Stimulated activated CD4-positive, alpha-beta T cell treated with anti-CD3 and anti-CD28 coated beads, Interleukin-2, amount 100 ng/mL, for 48 hours (primary cell): ENCODE results near the gene TMEM229B.

ENCODE experiments used
- DNase-seq, 2 donors: peaks; one replicate each; pipeline ENCODE4 v3.0.0-alpha.2; 2020

Gene TMEM229B

DNA sequence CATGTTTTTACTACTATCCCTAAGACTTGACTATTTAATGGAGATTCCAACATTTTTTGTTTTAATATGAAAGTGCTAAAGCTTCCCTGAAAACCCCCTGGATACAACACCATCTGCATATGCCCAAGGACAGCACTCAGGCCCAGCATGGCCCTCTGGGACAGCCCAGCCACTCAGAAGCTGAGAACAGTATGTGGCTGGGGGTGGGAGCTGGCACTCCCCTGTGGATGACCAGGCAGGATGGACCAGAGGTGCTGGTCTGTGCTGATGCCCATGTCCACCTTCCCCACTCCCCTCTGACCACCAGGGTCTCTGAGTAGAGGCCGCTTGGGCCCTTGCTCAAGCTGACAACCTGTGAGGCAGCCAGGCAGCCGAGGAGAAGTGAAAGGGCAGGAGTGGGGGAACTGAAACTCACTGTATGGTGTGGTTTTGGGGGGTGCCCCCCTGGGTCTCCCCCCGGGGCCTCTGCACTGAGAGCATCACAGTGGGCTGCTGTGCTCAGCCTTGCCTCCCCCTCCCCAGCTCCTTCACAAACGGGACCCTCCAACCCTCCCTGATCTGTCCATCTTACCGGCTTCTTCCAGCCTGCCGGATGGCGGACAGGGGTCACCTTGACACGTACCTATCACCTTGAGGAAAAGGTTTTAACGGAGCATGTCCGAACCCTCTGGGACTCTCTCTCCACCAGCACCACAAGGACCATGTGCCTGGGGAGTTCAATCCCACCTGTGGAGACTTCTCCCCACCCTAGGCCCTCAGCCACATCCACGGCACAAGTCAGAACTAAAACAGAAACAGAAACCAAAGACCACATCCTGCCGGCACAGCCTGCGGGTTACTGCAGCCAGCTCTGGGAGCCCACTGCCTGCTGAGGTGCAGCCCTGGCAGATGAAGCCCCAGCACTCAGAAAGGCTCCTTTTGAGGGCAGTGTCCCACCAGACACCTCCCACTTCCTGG, at the start of gene TMEM229B:
TMEM229B (minus strand) TSS at position 785 of the 957 bp plus-strand sequence. CDS start 14,798 bp downstream, outside the sequence.
- peak; percentile 56 to 61 for DNase-seq

DNA sequence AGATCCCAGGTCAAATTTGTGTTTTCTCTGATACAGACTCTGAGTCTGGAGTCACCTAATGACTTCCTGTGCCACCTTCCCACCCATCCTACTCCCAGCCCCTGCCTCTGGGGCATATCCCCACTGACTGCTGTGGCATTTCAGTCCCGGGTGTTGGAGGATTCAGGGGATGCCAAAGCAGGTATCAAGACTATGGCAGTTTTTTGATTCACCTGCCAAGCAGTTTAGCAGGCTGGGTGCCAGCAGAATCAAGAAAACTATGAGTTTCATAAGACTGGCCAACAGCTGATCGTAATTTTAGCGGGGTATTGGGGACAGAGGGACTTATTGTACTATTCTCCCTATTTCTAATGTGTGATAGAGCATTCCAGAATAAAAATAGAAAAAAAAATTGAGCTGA, 49.2 kb upstream of the TMEM229B start:
- DNase-seq: no peak

DNA sequence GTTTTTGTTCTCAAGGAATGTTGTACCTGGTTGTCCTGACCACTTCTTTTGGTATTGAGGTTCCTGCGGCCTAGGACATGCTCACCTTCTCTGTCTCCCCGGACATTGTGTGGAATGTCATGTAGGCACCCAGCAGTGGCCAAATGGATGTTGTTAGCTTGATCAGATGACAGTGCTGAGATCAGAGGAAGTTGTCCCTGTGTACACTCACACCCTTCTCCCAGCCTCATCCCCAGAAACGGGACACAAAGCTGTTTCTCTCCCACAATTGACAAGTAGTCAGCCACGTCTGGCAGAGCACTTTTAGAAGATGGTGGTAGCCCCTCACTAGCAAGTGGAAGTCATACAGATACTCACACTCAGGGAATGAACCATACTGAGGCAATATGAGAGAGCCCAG, 47.6 kb upstream of the TMEM229B start:
- DNase-seq: no peak

DNA sequence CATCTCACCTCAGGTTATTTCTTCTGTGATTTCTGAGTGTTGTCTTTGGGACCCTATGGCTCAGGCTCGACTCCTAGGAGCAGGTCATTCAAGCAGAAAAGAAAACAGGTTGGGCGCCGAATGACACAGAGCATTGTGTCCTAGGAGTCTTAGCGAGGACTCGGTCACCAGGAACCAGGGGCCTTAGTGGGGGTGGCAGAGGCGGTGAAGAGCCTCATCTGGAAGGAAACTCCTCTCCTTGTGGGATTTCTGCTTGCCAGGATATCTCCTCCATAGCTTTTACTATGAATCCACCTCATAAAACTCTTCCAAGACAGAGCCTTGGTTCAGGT, 45.2 kb upstream of the TMEM229B start:
- no peak for DNase-seq

DNA sequence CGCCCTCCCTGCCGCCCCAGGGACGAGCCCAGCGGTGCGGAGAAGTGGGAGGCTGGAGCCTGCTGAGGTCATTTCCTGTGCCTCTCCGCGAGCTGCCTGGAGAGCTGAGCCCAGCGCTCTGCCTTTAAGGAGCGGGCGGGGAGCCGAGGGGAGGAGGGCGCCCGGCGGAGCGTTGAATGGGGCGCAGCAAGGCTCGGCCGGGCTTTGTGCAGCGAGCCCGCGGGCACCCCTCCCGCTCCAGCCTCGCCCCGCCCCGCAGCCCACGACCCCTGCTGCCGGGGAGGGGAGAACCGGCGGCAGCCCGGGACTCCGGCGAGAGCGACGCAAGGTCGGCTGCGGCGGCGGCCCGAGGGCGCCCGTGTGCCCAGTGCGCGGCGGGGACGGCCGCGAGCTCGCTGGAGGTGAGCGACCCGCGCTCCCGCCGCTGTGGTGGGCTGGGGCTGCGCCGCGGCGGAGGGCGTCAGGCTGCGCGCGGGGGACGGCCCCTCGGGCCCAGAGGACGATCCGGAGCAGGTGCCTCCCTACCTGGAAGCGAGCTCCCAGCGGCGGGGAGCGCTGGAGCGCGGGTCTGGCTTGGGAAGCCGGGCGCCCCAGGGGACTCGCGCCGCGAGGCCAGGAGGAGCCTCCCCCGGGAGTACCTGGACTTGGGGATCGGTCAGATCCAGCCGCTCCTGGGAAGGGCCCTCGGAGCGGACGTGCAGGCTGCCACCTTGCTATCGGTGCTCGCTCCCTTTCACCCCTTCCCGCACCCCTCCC, 44.7 kb upstream of the TMEM229B start, which contains the start of gene PLEKHH1:
PLEKHH1 (plus strand) TSS at position 293 of the 756 bp plus-strand sequence. CDS start 8,578 bp downstream, outside the sequence.
- peak; percentile 58 to 60 for DNase-seq

DNA sequence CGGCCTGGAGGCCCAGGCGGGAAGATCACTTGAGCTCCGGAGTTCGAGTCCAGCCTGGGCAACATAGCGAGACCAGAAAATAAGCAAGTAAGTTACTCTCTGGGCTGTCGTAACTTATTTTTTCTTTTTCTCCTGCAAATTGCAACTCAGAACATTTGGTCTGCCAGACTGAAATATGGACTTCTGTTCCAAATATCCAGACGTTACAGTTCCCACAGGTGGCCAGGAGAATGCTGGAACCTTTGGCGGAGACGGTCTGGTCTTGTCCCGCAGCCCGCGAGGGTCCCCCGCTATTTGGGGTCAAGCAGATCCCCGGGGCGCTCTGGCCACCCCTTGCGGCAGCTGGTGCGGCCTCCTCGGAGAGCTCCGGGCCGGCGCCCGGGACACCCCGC, 44.1 kb upstream of the TMEM229B start:
- DNase-seq: no peak

DNA sequence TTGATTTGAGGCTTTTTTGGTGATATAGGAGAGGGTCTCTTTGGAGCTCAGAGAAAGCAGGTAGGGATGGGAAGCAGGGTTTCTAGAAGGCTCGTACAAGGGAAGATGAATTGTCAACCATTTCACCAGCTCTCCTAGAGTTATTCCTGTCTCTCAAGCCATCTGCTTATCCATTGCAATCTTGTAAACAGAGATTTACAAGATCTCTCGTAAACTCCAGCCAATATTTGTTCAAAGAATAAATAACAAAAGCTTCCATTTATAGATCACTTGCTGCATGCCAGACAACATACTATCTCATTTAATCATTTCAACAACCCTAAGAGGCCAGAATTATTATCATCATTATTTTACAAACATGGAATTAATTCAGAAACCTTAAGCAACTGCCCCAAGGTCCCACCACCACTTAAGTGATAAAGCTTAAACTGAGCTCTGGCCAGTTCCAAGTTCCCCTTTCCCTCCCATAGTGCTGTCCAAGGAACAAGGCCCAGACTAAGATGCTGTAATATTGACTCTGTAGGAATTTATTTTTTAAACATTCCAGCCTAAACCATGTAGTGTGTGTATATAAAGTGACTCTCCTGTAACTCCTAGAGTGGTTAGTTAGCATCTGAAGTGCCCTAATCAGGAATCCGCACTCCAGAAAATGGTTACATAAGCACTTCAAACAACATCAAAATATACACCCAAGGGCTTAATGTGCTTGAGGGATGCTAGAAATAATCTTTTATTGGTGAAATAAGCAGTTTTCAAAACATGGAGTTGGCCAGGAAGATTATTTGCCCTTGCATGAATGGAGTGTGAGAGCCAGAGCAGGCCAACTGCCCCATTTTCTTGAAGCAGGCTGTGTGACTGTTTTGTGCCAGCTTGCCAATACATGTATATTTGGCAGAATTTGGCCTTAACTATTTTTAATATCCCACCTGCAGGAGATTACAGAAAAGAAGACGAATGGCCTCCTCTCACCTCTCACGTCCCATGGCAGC, 41.7 kb upstream of the TMEM229B start:
- DNase-seq: no peak

DNA sequence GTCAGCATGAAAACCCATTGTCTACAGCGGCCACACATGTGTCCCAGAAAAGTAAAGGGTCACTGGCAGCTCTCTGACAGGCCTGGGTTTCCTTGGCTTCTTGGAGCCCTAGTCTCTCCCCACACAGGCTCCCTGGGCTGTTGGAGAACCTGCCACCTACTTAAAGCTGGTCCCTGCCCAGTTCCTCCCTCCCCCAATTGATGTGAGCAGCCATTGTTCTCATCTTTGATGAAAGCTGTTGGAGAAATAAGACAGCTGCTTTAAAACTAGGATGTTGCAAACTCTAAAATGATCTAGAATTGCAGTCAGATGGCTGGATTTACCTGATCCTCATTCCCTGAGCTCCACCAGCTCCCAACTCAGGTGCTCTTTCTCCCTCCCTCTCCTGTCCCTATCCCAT, 39.8 kb upstream of the TMEM229B start:
- no peak for DNase-seq

DNA sequence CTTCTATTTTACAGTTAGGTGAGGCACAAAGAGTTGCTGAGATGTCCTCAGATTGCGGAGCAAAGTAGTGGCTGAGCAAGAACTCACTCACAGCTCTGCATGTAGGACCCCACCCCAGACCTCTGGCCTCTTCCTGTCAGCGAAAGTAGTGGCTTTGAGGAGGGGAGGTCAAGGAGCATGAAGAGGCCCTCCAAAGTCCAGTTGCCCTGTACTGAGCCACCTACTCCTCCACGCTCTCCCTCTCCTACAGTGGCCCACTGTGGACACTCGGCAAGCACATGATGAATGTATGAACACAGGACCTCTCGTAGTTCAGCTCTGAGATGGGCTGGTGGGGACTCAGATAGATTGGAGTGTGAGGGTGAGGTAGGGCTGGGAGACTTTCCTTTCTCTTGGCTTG, 39.2 kb upstream of the TMEM229B start:
- DNase-seq: no peak

DNA sequence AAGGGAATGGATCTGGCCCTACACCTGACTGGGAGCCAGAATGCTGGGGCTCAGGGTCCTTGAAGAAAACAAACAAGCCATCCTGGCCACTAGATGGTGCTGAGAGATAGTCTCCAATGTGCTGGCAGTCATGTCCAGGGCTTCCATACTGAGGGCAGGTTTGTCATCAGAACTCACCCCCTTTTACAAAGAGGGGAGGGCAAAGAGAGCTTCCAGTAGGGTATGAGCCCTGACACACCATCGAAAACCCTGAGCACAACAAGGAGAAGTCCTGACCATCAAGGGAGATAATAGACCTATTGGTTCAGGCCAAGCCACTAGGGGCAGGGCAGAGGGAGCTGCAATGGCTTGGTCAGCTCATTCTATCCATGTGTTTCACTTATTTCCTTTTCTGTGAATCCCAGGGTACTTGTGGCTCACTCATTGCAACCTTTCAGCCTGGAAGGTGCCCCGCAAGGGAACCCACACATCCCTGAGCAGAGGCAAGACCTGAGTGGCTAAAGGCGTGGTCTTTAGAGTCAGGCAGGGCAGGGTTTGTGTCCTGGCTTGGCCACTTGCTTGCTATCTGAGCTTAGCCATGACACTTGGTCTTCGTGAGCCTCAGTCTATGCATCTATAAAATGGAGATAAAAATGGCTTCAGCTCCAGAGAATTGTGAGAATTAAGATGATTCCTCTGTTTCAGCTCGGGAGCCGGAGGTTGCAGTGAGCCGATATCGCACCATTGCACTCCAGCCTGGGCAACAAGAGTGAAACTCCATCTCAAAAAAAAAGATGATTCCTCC, 38.3 kb upstream of the TMEM229B start:
- peak in 1 of 2 donors; percentile 26 for DNase-seq

DNA sequence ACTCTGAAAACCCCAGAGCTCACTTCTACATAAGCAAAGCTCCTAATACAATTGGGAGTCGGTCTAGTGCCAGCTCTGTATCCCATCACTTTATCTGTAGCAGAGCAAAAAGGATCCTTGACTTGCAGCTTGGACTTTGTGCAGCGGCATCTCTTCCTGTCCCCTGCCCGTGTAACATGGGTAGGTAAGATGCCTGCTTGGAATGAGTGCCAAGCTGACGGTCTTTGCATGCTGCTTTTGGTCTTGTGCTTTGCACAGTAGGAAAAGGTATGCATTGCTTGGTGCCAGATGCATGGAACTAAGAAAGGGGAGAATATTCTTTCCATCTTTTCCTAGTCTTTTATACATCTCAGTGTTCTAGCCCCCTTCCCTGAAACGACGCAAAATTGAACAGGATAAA, 37.7 kb upstream of the TMEM229B start:
- DNase-seq: no peak

DNA sequence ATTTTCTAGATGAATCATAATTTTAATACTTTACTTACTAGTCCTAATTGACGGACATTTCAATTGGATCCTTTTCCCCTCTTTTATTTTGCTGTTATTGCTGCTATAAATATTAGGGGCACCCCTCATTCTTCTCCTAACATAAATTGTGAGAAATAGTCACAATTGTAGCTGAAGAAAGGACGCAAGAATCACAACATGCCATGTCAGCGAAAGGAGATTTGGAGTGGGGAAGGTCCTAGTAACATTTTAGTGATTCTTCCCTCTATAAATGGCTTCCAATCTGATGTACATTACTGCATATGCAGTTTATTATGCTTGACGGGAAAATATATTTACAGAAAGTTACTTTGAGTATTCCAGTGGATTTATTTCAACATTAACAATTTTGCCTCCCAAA, 36.9 kb upstream of the TMEM229B start:
- DNase-seq: no peak

DNA sequence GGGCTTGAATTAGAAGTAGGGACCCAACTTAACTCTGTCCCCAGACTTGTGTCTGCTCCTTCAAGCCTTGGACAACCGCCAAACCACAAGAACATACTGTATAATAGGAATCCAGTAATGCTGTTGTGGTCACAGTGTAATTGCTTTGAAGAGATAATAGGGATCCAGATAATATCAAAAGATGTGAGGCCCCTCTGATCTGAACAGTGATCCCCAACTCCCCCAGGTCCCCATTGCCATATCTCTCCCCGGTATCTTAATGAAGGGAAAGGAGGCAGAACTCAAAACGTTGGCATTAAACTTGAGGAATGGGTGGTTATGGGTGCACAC, 36.1 kb upstream of the TMEM229B start:
- no peak for DNase-seq

DNA sequence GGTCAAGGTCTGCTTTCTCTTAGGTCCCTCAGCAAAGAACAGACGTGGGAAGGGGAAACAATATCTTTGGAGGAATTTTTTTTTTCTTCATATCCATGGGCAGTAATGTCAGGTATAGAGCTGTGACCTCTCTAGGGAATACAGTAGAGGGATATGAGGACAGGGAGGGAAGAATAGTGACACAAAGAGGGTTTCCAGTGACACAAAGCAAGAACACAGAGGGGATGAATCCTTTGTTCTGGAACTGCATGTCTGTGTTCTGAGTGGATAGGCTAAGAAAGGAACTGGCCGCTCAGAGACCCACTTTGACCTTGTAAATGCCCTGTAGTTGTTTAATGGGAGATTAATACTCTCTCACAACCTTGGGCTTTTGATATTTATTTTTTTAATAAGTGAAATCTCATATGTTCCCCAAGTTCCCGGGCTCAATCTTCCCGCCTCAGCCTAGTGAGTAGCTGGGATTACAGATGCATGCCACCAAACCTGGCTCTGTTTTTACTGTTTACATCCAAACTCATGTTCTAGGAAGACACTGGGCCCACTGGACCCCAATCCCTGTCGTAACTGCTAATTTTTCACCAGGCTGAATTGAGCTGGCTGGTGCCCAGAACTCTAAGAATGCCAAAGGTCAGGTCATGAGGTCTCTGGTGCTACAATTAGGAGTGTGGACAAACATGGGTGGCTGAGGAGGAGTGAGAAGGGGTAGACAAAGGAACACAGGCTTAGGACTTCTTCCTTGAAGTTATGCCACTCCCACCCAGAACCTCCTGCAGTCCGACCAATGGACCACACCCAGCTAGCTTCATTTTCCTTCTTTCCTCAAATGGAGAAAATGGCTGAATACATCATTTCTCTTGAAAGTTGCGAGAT, 35.5 kb upstream of the TMEM229B start:
- DNase-seq: no peak

DNA sequence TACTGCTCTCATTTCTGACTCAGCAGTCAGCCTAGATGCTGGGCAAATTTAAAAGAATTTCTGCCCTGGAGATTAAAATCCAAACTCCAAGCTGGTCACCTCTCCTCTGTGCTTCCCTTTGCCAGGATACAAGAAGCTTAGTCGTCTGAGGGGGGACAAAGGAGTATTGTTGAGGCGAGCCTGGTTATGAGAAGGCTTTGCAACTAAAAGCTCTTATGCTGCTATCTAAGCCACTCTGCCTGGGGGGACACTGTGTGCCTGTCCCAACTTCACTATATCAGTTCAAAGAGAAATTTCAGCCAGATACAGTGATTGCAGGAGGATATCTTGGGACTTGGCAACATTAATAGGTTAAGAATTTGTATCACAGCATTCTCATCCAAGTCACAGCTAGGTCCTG, 33.7 kb upstream of the TMEM229B start:
- no peak for DNase-seq

DNA sequence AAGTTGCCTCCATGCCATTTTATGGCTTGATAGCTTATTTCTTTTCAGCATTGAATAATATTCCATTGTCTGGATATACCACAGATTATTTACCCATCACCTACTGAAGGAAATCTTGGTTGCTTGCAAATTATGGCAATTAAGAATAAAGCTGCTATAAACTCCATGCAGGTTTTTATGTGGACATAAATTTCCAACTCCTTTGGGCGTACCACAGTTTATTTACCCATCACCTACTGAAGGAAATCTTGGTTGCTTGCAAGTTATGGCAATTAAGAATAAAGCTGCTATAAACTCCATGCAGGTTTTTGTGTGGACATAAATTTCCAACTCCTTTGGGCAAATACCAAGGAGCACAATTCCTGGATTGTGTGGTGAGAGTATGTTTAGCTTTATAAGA, 32.0 kb upstream of the TMEM229B start:
- DNase-seq: no peak

DNA sequence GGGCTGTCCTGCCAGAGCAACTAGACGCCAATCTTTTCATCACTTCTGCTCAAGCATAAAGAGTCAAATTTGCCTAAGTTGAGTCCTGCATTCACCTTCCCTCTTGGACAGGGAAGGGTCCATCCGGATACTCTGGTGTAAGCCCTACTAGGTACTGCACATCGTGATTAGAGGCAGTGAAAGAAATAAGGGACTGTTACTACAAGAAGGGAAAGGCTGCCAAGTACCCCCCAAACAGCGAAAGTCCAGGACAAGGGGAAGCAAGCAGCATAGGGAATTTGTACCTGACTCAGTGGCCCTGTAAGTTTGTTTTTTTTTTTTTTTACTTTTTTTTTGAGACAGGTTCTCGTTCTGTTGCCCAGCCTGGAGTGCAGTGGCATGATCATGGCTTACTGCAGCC, 30.9 kb upstream of the TMEM229B start:
- no peak for DNase-seq

DNA sequence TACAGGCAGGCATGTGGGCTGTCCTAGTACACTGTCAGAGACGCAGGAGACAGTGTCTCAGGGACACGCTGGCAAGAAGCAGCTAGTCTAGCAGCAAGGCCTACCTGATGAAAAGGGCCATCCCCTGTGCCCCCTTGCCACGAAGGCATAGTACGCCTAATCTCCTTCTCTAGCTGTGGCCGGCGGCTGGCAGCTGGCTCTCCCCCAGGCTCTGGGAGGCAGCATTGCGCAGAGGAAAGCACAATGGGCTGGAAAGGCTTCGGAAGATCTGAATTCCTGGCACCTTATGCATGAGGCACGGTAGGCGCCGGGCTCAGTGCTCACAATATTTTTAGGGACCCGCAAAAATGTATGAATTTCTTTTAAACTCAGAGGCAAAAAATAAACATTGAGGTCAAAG, 28.6 kb upstream of the TMEM229B start:
- DNase-seq: no peak

DNA sequence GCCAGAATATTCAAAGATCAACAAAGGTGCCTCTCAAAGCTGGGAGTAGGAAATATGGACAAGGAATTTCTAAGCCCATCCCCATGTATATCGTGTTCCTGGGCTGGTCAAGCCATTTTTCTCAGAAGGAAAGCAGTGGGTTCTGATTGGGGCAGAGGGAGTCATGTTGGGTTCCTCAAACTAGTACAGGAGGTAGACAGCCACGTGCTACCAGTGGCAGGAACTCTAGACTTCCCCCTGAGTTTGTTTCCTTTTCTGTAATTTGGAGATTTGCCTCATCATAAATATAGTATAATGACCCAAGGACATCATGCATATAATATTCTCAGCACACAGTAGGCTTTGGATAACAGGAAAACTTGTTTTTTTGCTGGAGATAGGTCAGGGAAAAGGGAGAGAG, 28.2 kb upstream of the TMEM229B start:
- DNase-seq: no peak

DNA sequence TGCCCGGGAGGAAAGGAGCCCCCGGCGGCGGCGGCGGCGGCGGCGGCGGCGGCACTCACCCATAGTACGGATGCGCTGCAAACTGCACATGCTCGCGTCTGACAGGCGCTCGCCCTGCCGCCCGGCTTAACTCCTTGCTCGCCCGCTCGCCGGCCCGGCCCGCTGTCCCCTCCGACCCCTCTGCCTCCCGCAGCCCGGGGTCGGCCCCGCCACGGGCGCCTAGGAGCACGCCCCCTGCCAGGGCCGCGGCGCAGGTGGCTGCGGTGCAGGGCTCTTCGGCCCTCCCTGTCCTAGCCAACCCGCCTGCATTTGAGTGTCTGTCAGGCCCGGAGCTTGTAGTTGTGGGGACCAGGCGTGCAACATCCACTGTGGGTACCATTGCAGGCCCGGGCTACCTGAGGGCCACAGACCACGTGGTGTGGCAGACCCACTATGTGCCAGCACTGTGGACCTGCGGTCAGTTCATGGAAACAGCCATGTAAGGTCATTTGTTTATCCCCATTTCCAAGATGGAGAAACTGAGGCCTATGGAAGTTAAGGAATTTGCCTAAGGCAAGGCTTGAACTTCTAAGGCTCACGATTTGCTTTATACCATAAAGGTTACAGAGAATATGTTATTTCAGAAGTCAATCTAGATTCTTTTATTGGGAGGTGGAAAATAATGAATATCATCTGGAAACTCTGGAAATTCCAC, 27.0 kb upstream of the TMEM229B start:
- peak; percentile 23 to 29 for DNase-seq
